ENCODE data around the gene LDLRAP1. TPM values are rescaled to one million over a fixed set of nuclear protein-coding genes. Genes with fewer than 3 reads are reported as not detected.

LDLRAP1 gene
- total and polyA plus RNA-seq, 9 of the 15 experiments (the other 6 are each of a cell fraction or from before 2014, with no cell fraction given), result 0.56 to 29.6 (median 16.2) TPM

- no peaks in the 10 kb centered on the region for H3K9me1 ChIP-seq (ENCODE audit: control insufficient read depth, insufficient read depth, low read length)
- ChIA-PET CTCF (ENCODE audit: low intra/inter-chr PET ratio) (no interaction called here), POLR2A (no interaction called here)
- in situ Hi-C loops (cut with MboI), result no loop called here
- intact Hi-C loops (cut with micrococcal nuclease), result no loop called here
- no peaks in the 10 kb centered on the region for H3K79me2 ChIP-seq (ENCODE audit: control insufficient read depth, insufficient read depth, low read length)
- no TSS peak for BruUV-seq (replicated peaks)
- WGBS (ENCODE audit: insufficient coverage, low coverage, missing lambda C conversion rate), result 0% methylated on average over 2 of the region's 2 CpGs
- FAIRE-seq, result no peak
- no peak overlapping the region for H3K27ac ChIP-seq (ENCODE audit: extremely low read depth, low read depth, low read length)
- H3K4me2 ChIP-seq (ENCODE audit: insufficient read depth, low read length), result no peak overlapping the region
- peaks cover 0 to 3% of the 10 kb centered on the region in 2 experiments; a peak in 1 of 5 replicates for H3K4me1 ChIP-seq (replicated peaks in 1 of 2; ENCODE audit: control insufficient read depth in 2 of 2, insufficient read depth in 2 of 2, low read length in 2 of 2)
- H3K27me3 ChIP-seq (ENCODE audit: control insufficient read depth in 2 of 2, insufficient read depth in 2 of 2, low read length in 2 of 2), result peaks cover 29 to 59% of the 10 kb centered on the region in 2 experiments; a peak in 4 of 5 replicates
- no peak overlapping the region for H3K9ac ChIP-seq (ENCODE audit: insufficient read depth in 1 of 2, low read depth in 2 of 2, low read length in 2 of 2)
- no peaks in the 10 kb centered on the region for H3K36me3 ChIP-seq (ENCODE audit: control insufficient read depth, insufficient read depth, low read length)
- H3K9me3 ChIP-seq (replicated peaks; ENCODE audit: control insufficient read depth, insufficient read depth, low read depth, low read length), result no peaks in the 10 kb centered on the region
- H3K4me3 ChIP-seq, result no peak overlapping the region
- H2AFZ ChIP-seq (ENCODE audit: low read depth, low read length), result no peak overlapping the region
- no peak for ATAC-seq
- no peaks in the 10 kb centered on the region for H4K20me1 ChIP-seq (replicated peaks; ENCODE audit: control insufficient read depth, insufficient read depth, low read length)
- DNase-seq (ENCODE audit: extremely low read depth in 1 of 4, low spot score in 3 of 4), result no peak
- TF ChIP-seq, protein P1, sequence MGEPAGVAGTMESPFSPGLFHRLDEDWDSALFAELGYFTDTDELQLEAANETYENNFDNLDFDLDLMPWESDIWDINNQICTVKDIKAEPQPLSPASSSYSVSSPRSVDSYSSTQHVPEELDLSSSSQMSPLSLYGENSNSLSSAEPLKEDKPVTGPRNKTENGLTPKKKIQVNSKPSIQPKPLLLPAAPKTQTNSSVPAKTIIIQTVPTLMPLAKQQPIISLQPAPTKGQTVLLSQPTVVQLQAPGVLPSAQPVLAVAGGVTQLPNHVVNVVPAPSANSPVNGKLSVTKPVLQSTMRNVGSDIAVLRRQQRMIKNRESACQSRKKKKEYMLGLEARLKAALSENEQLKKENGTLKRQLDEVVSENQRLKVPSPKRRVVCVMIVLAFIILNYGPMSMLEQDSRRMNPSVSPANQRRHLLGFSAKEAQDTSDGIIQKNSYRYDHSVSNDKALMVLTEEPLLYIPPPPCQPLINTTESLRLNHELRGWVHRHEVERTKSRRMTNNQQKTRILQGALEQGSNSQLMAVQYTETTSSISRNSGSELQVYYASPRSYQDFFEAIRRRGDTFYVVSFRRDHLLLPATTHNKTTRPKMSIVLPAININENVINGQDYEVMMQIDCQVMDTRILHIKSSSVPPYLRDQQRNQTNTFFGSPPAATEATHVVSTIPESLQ (CRISPR knock-in tag; IDR thresholded peaks at IDR 0.05), result no peak
- TF ChIP-seq, protein P2, sequence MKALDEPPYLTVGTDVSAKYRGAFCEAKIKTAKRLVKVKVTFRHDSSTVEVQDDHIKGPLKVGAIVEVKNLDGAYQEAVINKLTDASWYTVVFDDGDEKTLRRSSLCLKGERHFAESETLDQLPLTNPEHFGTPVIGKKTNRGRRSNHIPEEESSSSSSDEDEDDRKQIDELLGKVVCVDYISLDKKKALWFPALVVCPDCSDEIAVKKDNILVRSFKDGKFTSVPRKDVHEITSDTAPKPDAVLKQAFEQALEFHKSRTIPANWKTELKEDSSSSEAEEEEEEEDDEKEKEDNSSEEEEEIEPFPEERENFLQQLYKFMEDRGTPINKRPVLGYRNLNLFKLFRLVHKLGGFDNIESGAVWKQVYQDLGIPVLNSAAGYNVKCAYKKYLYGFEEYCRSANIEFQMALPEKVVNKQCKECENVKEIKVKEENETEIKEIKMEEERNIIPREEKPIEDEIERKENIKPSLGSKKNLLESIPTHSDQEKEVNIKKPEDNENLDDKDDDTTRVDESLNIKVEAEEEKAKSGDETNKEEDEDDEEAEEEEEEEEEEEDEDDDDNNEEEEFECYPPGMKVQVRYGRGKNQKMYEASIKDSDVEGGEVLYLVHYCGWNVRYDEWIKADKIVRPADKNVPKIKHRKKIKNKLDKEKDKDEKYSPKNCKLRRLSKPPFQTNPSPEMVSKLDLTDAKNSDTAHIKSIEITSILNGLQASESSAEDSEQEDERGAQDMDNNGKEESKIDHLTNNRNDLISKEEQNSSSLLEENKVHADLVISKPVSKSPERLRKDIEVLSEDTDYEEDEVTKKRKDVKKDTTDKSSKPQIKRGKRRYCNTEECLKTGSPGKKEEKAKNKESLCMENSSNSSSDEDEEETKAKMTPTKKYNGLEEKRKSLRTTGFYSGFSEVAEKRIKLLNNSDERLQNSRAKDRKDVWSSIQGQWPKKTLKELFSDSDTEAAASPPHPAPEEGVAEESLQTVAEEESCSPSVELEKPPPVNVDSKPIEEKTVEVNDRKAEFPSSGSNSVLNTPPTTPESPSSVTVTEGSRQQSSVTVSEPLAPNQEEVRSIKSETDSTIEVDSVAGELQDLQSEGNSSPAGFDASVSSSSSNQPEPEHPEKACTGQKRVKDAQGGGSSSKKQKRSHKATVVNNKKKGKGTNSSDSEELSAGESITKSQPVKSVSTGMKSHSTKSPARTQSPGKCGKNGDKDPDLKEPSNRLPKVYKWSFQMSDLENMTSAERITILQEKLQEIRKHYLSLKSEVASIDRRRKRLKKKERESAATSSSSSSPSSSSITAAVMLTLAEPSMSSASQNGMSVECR (CRISPR knock-in tag; IDR thresholded peaks at IDR 0.05), result no peak
- TF ChIP-seq MED1 (CRISPR knock-in tag; IDR thresholded peaks at IDR 0.05; ENCODE audit: borderline replicate concordance), result no peak
- no peak for TF ChIP-seq HMG20A (CRISPR knock-in tag; conservative IDR thresholded peaks at IDR 0.05)
- no peak for TF ChIP-seq ETV1 (tag; conservative IDR thresholded peaks at IDR 0.05; ENCODE audit: low read depth)
- TF ChIP-seq DNMT1 (IDR thresholded peaks at IDR 0.05), result no peak
- TF ChIP-seq C11orf30 (IDR thresholded peaks at IDR 0.05; ENCODE audit: low read depth), result no peak
- no peak for TF ChIP-seq ZNF764 (CRISPR knock-in tag; IDR thresholded peaks at IDR 0.05; ENCODE audit: low read depth)
- TF ChIP-seq FOSL1 (tag; conservative IDR thresholded peaks at IDR 0.05), result no peak
- TF ChIP-seq CBFA2T2 (conservative IDR thresholded peaks at IDR 0.05), result no peak
- no peak for TF ChIP-seq ZNF780A (CRISPR knock-in tag; IDR thresholded peaks at IDR 0.05)
- no peak for TF ChIP-seq BRCA1 (IDR thresholded peaks at IDR 0.05)
- no peak for TF ChIP-seq BRCA1 (CRISPR knock-in tag; IDR thresholded peaks at IDR 0.05)
- no peak for TF ChIP-seq ZNF324 (CRISPR knock-in tag; IDR thresholded peaks at IDR 0.05)
- TF ChIP-seq NR1H2 (CRISPR knock-in tag; IDR thresholded peaks at IDR 0.05), result no peak
- TF ChIP-seq, protein P3, sequence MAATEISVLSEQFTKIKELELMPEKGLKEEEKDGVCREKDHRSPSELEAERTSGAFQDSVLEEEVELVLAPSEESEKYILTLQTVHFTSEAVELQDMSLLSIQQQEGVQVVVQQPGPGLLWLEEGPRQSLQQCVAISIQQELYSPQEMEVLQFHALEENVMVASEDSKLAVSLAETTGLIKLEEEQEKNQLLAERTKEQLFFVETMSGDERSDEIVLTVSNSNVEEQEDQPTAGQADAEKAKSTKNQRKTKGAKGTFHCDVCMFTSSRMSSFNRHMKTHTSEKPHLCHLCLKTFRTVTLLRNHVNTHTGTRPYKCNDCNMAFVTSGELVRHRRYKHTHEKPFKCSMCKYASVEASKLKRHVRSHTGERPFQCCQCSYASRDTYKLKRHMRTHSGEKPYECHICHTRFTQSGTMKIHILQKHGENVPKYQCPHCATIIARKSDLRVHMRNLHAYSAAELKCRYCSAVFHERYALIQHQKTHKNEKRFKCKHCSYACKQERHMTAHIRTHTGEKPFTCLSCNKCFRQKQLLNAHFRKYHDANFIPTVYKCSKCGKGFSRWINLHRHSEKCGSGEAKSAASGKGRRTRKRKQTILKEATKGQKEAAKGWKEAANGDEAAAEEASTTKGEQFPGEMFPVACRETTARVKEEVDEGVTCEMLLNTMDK (IDR thresholded peaks at IDR 0.05; ENCODE audit: borderline replicate concordance, insufficient read depth, low read depth, low read length, poor library complexity, severe bottlenecking), result no peak
- no peak for TF ChIP-seq MCM5 (IDR thresholded peaks at IDR 0.05; ENCODE audit: low read depth)
Observed at GRCh38 chr1:25593861-25594260, 50.5 kb downstream of the LDLRAP1 start.

Measured in K562 (cell line).